T-cell (primary cell): Measurements from ENCODE around the gene LOC101059915. TPM values are rescaled to one million over a fixed set of nuclear protein-coding genes. Genes with fewer than 3 reads are reported as not detected.
A peak's percentile ranks its signal among the peaks of the same experiment; 100 is the strongest.
"Not testable (repeated sequence)": the region's sequence is repeated elsewhere in the genome, so short reads cannot be mapped to it uniquely, and the experiment has no call there.

Source experiments
- ATAC-seq, 4 experiments: fragments of 200-7000 bp in 3 of 4; fragments of 150-1000 bp in 1 of 4; cut with Tn5 transposase; replicated peaks in 1 of 4; 1 replicate in 3 of 4; 2 replicates in 1 of 4; pipeline ENCODE4 v1.10.0; 2021; ENCODE audit warnings: moderate library complexity in 3 of 4, mild to moderate bottlenecking in 2 of 4, moderate number of reproducible peaks in 1 of 4
- CTCF ChIA-PET, 2 donors: fragments of 300-600 bp; sonication (Branson Sonifier 250); formaldehyde crosslinking; loops; one replicate each; lab custom pipeline; 2022; ENCODE audit warnings: antibody characterized with exemption in 2 of 2; lab: Charles Lee
- POLR2A ChIA-PET, 2 donors: fragments of 300-600 bp; sonication (Branson Sonifier 250); formaldehyde crosslinking; loops; one replicate each; lab custom pipeline; 2022; ENCODE audit warnings: antibody characterized with exemption in 2 of 2; lab: Charles Lee
- DNase-seq, 35 experiments: peaks; one replicate each; pipeline versions ENCODE4 v3.0.0 to v3.0.0-alpha.2; 2013 to 2023
- H3K27ac ChIP-seq: one replicate; pipeline ENCODE4 v1.5.1; 2013; ENCODE audit warnings: low read length
- H3K27me3 ChIP-seq, 2 experiments: replicated peaks in 1 of 2; 1 replicate in 1 of 2; 2 replicates in 1 of 2; pipeline versions ENCODE4 v1.6.1 to v1.7.0; 2013; ENCODE audit warnings: low read length in 1 of 2, mixed read lengths in 1 of 2; ENCODE audit not compliant: control insufficient read depth in 2 of 2, insufficient read depth in 2 of 2; ENCODE audit errors: extremely low read depth in 1 of 2
- H3K36me3 ChIP-seq, 2 donors: 1 replicate in 1 of 2; 2 replicates in 1 of 2; pipeline versions ENCODE4 v1.6.1 to v1.7.0; 2013; ENCODE audit warnings: low read length in 1 of 2; ENCODE audit not compliant: control insufficient read depth in 2 of 2, insufficient read depth in 1 of 2; ENCODE audit errors: extremely low read depth in 1 of 2
- H3K4me1 ChIP-seq, 2 experiments: 1 replicate in 1 of 2; 2 replicates in 1 of 2; pipeline versions ENCODE4 v1.6.1 to v1.7.0; 2013; ENCODE audit warnings: low read length in 2 of 2, mixed read lengths in 1 of 2; ENCODE audit not compliant: insufficient read depth in 2 of 2, control insufficient read depth in 1 of 2; ENCODE audit errors: extremely low read depth in 1 of 2
- H3K4me3 ChIP-seq, 2 donors: 1 replicate in 1 of 2; 2 replicates in 1 of 2; pipeline versions ENCODE4 v1.5.1 to v1.7.0; 2013; ENCODE audit warnings: mild to moderate bottlenecking in 2 of 2, low read length in 1 of 2, moderate library complexity in 1 of 2; ENCODE audit not compliant: control insufficient read depth in 1 of 2; ENCODE audit errors: extremely low read depth in 1 of 2
- H3K9me3 ChIP-seq: 2 replicates; pipeline ENCODE4 v1.7.0; 2013
- H3K27ac Mint-ChIP-seq, 2 donors: one replicate each; pipeline ENCODE4 v1.8.0; 2020 to 2021; ENCODE audit warnings: mild to moderate bottlenecking in 2 of 2, mixed read lengths in 2 of 2
- H3K27me3 Mint-ChIP-seq, 2 donors: one replicate each; pipeline ENCODE4 v1.8.0; 2021 to 2022; ENCODE audit warnings: mixed read lengths in 2 of 2
- H3K36me3 Mint-ChIP-seq: one replicate; pipeline ENCODE4 v1.8.0; 2021; ENCODE audit warnings: mixed read lengths
- H3K4me1 Mint-ChIP-seq, 3 donors: one replicate each; pipeline ENCODE4 v1.8.0; 2020 to 2022; ENCODE audit warnings: mixed read lengths in 3 of 3, mild to moderate bottlenecking in 1 of 3
- H3K4me3 Mint-ChIP-seq, 3 donors: one replicate each; pipeline ENCODE4 v1.8.0; 2020 to 2022; ENCODE audit warnings: mild to moderate bottlenecking in 3 of 3, mixed read lengths in 3 of 3, moderate library complexity in 3 of 3
- H3K9me3 Mint-ChIP-seq, 3 donors: one replicate each; pipeline ENCODE4 v1.8.0; 2020 to 2022; ENCODE audit warnings: mixed read lengths in 3 of 3
- WGBS: methylation state at CpG from one replicate; pipeline ENCODE4 v1.1.5; 2013; ENCODE audit warnings: missing lambda C conversion rate; ENCODE audit not compliant: insufficient coverage; 5-methylcytosine and 5-hydroxymethylcytosine counted together
- total RNA-seq, 35 experiments: library from RNA in 6 of 35; stranded (reverse) in 6 of 35; fragments of 120-200 nt in 1 of 35; gene quantifications; one replicate each; pipeline versions ENCODE4 v1.2.1 to v1.2.4 and lab custom pipeline; 2013 to 2026

Gene LOC101059915

GRCh38 chrX:71719195-71719594 lies 51.8 kb downstream of the LOC101059915 start:
- H3K4me3 Mint-ChIP-seq, H3K27ac ChIP-seq, H3K27ac Mint-ChIP-seq, H3K27me3 Mint-ChIP-seq, H3K36me3 Mint-ChIP-seq, H3K9me3 Mint-ChIP-seq, POLR2A ChIA-PET, ATAC-seq, H3K27me3 ChIP-seq, H3K36me3 ChIP-seq, H3K4me3 ChIP-seq, CTCF ChIA-PET, H3K4me1 Mint-ChIP-seq, H3K4me1 ChIP-seq, H3K9me3 ChIP-seq: not testable (repeated sequence)
- DNase-seq, result peak in 1 of 35 experiments; percentile 0
- WGBS, result no CpG with 5 or more reads among the region's 30 CpGs

- H3K9me3 Mint-ChIP-seq, POLR2A ChIA-PET, H3K9me3 ChIP-seq, H3K36me3 Mint-ChIP-seq, CTCF ChIA-PET, H3K27me3 ChIP-seq, H3K27me3 Mint-ChIP-seq, H3K4me3 Mint-ChIP-seq, H3K4me1 Mint-ChIP-seq, ATAC-seq, H3K4me1 ChIP-seq, H3K27ac ChIP-seq, DNase-seq, H3K36me3 ChIP-seq, H3K4me3 ChIP-seq, H3K27ac Mint-ChIP-seq: not testable (repeated sequence)
- WGBS, result no CpG with 5 or more reads among the region's 20 CpGs
These were observed 53.0 kb downstream of the LOC101059915 start for GRCh38 chrX:71720289-71720886.

Other genes starting within 250 kb of the LOC101059915 start
- 100 to 1,000 TPM; 438 to 548 (median 460) TPM for gene OGT, start 134.4 kb upstream of the LOC101059915 start, total RNA-seq
- 1 to 10 TPM; 5.2 to 8.6 (median 5.6) TPM for gene GCNA, start 89.1 kb upstream of the LOC101059915 start, total RNA-seq
- 10 to 100 TPM; 12.5 to 41.5 (median 17.6) TPM for gene CXCR3, start 49.0 kb upstream of the LOC101059915 start, total RNA-seq
- not detected for gene CXorf49, start 50.7 kb downstream of the LOC101059915 start, total RNA-seq
- not detected for gene CXorf49B, start 95.8 kb downstream of the LOC101059915 start, total RNA-seq
- 10 to 100 TPM in 1 of 5 donors, 1 to 10 TPM in 4; 3.3 to 11.7 (median 8.1) TPM for gene NHSL2, start 243.3 kb downstream of the LOC101059915 start, total RNA-seq